ENCODE results near the gene TMEM97.

DNA sequence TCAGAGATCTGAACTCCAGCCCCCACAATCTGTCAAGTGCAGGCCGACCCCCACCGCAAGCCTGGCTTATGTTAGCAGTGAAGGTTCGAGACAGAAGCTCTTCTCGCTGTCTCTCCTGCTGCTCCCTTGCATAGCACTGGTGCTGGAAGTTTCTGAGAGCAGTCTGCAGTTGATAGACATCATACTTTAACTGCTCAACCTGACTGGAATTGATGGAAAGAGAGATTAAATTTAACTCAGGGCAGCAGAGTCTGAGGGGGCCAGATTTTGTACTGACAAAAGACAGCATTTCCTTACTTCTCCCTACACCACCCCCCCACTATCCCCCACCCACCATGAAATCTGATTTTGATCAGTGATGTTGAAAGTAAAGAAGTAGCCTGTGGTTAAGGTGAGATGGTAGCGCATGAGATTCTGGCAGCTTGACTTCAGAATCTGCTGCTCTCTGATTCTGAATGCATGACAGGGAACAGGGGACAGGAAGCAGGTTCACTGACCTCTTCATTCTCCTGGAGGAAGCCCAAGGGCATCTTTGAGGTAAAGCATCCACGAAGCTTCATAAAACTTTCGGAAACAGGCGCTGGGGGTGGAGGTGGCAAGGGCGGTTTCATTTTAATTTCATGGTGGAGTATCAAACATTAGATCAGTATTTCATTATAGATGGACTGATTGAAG is 44.3 kb upstream of the TMEM97 start:
- no peak for TF ChIP-seq TCF7L2 (IDR thresholded peaks at IDR 0.05; ENCODE audit: low read depth, low read length)
- no peak for TF ChIP-seq POLR2AphosphoS5 (IDR thresholded peaks at IDR 0.05; ENCODE audit: control insufficient read depth, insufficient read depth, low read depth, low read length)
- no peak for TF ChIP-seq HCFC1 (IDR thresholded peaks at IDR 0.05; ENCODE audit: low read depth, low read length)
- no peak for TF ChIP-seq DPF2 (IDR thresholded peaks at IDR 0.05)
- TF ChIP-seq, protein P1, sequence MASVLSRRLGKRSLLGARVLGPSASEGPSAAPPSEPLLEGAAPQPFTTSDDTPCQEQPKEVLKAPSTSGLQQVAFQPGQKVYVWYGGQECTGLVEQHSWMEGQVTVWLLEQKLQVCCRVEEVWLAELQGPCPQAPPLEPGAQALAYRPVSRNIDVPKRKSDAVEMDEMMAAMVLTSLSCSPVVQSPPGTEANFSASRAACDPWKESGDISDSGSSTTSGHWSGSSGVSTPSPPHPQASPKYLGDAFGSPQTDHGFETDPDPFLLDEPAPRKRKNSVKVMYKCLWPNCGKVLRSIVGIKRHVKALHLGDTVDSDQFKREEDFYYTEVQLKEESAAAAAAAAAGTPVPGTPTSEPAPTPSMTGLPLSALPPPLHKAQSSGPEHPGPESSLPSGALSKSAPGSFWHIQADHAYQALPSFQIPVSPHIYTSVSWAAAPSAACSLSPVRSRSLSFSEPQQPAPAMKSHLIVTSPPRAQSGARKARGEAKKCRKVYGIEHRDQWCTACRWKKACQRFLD (CRISPR knock-in tag; IDR thresholded peaks at IDR 0.05): no peak
- no peak for TF ChIP-seq ESRRA (IDR thresholded peaks at IDR 0.05; ENCODE audit: borderline replicate concordance, low read depth)
- TF ChIP-seq, protein P2, sequence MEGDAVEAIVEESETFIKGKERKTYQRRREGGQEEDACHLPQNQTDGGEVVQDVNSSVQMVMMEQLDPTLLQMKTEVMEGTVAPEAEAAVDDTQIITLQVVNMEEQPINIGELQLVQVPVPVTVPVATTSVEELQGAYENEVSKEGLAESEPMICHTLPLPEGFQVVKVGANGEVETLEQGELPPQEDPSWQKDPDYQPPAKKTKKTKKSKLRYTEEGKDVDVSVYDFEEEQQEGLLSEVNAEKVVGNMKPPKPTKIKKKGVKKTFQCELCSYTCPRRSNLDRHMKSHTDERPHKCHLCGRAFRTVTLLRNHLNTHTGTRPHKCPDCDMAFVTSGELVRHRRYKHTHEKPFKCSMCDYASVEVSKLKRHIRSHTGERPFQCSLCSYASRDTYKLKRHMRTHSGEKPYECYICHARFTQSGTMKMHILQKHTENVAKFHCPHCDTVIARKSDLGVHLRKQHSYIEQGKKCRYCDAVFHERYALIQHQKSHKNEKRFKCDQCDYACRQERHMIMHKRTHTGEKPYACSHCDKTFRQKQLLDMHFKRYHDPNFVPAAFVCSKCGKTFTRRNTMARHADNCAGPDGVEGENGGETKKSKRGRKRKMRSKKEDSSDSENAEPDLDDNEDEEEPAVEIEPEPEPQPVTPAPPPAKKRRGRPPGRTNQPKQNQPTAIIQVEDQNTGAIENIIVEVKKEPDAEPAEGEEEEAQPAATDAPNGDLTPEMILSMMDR (IDR thresholded peaks at IDR 0.05 in 2 of 3, conservative IDR thresholded peaks at IDR 0.05 in 1 of 3; ENCODE audit: insufficient read depth in 2 of 3, low read depth in 1 of 3, low read length in 3 of 3): no peak
- no peak for TF ChIP-seq ZBTB8A (IDR thresholded peaks at IDR 0.05; ENCODE audit: partially characterized antibody)
- no peak for TF ChIP-seq EZH2 (IDR thresholded peaks at IDR 0.05; ENCODE audit: borderline replicate concordance, low read depth, low read length)
- TF ChIP-seq TOE1 (IDR thresholded peaks at IDR 0.05; ENCODE audit: borderline replicate concordance): no peak
- no peak for TF ChIP-seq TOE1 (CRISPR knock-in tag; IDR thresholded peaks at IDR 0.05; ENCODE audit: borderline replicate concordance, low read depth)
- TF ChIP-seq CBX5 (IDR thresholded peaks at IDR 0.05; ENCODE audit: borderline replicate concordance, low read depth): no peak
- no peak for TF ChIP-seq SRSF1 (IDR thresholded peaks at IDR 0.05; ENCODE audit: low read depth, low read length)

Data from K562 (cell line).